SK-N-MC (cell line): ENCODE data around the gene CCDC38.

ENCODE experiments used
- EZH2 ChIP-seq: fragments of 200-600 bp; sonication (generic); IDR thresholded peaks from one replicate; pipeline ENCODE4 v1.6.1; 2017; ENCODE audit warnings: antibody characterized with exemption
- FOXP2 ChIP-seq: optimal IDR thresholded peaks from 2 replicates; pipeline ENCODE3; 2011; ENCODE audit warnings: mild to moderate bottlenecking, moderate library complexity; ENCODE audit not compliant: insufficient read depth; ENCODE audit errors: extremely low read length, control extremely low read depth
- POLR2AphosphoS5 ChIP-seq: IDR thresholded peaks from 2 replicates; pipeline ENCODE4 v1.6.1; 2012; ENCODE audit warnings: mild to moderate bottlenecking, low read depth, low read length, borderline replicate concordance

DNA sequence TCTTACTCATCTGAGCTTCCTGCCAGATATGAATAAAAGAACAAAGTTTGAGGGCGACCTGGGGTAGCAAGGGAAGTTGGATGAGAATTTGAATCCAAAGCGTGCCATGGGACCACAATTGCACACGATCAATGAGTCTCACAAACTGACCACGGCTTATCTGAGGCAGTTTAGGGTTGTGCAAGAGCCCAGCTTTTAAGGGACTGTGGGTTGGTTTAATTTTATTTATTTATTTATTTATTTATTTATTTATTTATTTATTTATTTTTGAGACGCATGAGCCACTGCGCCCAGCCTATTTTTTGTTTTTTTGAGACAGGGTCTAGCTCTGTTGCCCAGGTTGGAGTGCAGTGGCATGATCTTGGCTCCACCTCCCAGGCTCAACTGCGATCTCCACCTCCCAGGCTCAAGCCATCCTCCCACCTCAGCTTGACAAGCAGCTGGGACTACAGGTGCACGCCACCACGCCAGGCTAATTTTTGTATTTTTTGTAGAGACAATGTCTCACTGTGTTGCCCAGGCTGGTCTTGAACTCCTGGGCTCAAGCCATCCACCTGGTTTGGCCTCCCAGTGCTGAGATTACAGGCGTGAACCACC, 1.8 kb upstream of the CCDC38 start:
- TF ChIP-seq EZH2 (no peak), POLR2AphosphoS5 (no peak), FOXP2 (no peak)
